Choroid plexus epithelial cell (primary cell): Measurements from ENCODE around the gene DDX56.
"Not testable (repeated sequence)": the region's sequence is repeated elsewhere in the genome, so short reads cannot be mapped to it uniquely, and the experiment has no call there.

Experiments
- DNase-seq: peaks from one replicate; pipeline ENCODE4 v3.0.0-alpha.2; 2010; ENCODE audit warnings: low read depth
- H3K4me3 ChIP-seq: 2 replicates; pipeline ENCODE4 v1.5.1; 2011; ENCODE audit warnings: low read depth, mild to moderate bottlenecking, control low read depth, low read length, moderate library complexity
- CTCF ChIP-seq: conservative IDR thresholded peaks from 2 replicates; pipeline ENCODE4 v1.5.1; 2011; ENCODE audit warnings: low read depth, mild to moderate bottlenecking, control low read depth, inconsistent platforms, low read length, moderate library complexity

The DDX56 gene

GRCh38 chr7:44607141-44608068, 33.7 kb upstream of the DDX56 start:
- TF ChIP-seq CTCF: no peak

GRCh38 chr7:44606341-44607140, 32.8 kb upstream of the DDX56 start, which contains the start of gene OGDH:
TSS of gene OGDH (plus strand) at chr7:44606627. CDS start at chr7:44624344, 17,717 bp downstream.
- DNase-seq: peak; percentile 99
- peak within 1 kb of the TSS; percentile 96 for H3K4me3 ChIP-seq
- TF ChIP-seq CTCF: no peak

More at GRCh38 chr7:44607141-44608068, 33.7 kb upstream of the DDX56 start:
- H3K4me3 ChIP-seq: peak overlapping the region; percentile 96
- no peak for DNase-seq

- no peak for DNase-seq
- no peak for TF ChIP-seq CTCF
- no peak overlapping the region for H3K4me3 ChIP-seq
These were observed 31.2 kb upstream of the DDX56 start for GRCh38 chr7:44604941-44605340.

- TF ChIP-seq CTCF: no peak
- no peak overlapping the region for H3K4me3 ChIP-seq
- DNase-seq: no peak
These were observed 29.5 kb upstream of the DDX56 start for GRCh38 chr7:44603193-44603592.

GRCh38 chr7:44602576-44602910, 28.8 kb upstream of the DDX56 start:
- no peak for TF ChIP-seq CTCF
- no peak for DNase-seq
- H3K4me3 ChIP-seq: no peak overlapping the region

- TF ChIP-seq CTCF: no peak
- H3K4me3 ChIP-seq: no peak overlapping the region
- DNase-seq: no peak
These were observed 25.5 kb upstream of the DDX56 start for GRCh38 chr7:44599222-44599621.

- not testable (repeated sequence) for DNase-seq, H3K4me3 ChIP-seq
These were observed 23.5 kb upstream of the DDX56 start for GRCh38 chr7:44597181-44597580.
